HG03432 (cell line): ENCODE measurements around the gene PKM.

ENCODE experiments used
- ATAC-seq: cut with Tn5 transposase; IDR thresholded peaks from one replicate; pipeline ENCODE4 v1.9.1; 2021; ENCODE audit warnings: mild to moderate bottlenecking, moderate library complexity; ENCODE audit not compliant: unreplicated experiment

PKM gene

DNA sequence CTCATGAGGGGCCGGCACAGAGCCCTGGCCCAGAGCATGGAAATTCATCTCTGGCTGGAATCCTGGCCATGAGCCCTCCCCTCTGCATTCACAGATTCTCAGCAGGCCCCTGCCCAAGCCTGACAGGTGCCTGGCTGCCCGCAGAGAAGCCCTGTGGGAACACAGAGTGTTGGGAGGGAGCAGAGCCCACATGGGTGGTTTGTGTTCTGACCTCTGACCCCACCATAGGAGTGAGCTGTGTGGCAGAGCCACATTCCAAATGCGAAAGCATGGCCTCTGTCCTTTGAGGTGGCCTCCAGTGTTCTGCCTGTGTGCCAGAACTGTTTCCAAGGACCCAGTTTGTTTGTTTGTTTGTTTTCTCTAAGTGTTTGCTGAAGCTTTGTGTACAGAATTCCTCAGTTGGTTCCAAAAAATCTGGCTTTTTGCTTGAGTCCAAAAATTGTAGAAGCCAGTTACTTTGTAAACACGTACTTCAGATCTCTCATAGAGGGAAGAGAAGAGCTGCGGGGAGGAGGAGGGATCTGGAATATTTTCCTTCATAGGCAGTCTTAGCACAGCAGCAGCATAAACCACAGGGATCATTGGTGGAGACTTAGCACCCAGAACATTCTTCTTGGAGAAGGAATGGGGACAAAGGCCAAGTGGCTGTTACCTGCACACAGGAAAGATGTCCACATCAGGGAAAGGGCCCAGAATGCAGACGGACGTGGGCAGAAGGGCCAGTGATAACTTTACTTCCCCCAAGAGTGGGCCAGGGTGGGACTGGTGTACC is 69.4 kb downstream of the PKM start:
- ATAC-seq, result no peak

DNA sequence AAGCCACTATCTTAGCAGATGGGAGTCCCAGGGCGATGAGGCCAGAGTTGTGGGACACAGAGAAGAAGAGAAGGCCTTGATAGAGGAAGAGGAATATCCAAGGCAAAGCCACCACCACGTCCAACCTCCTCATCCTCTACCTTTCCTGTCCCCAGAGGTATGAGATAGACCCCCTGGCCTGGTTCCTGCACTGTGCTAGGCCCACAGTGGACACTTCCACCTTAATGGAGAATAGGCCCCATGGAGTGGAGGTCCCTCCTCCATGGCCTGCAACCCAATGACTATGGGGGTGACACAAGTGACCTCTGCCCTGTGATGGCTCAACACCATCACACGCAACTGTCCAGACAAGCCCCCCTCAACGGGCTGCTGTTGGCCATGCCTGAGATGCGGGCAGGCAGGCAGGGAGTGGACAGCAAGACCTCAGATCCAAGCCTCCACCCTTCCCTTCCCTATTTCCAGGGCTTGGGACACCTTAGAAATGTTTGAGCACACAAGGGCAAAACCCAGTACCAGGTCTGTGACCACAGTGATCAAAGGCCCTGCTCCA is 70.2 kb downstream of the PKM start:
- no peak for ATAC-seq

DNA sequence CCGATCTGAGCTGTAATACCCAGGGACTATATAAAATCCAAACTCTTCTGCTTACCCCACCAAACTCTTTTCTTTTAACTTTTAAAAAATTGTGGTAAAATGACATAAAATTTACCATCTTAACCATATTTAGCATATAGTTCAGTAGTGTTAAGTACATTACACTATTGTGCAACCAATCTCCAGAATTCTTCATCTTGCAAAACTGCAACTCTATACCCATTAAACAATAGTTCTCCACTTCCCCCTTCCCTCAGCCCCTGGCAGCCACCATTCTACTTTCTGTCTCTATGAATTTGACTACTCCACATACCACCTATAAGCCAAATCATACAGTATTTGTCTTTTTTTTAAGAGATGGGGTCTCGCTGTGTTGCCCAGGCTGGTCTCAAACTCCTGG is 74.1 kb downstream of the PKM start:
- no peak for ATAC-seq

DNA sequence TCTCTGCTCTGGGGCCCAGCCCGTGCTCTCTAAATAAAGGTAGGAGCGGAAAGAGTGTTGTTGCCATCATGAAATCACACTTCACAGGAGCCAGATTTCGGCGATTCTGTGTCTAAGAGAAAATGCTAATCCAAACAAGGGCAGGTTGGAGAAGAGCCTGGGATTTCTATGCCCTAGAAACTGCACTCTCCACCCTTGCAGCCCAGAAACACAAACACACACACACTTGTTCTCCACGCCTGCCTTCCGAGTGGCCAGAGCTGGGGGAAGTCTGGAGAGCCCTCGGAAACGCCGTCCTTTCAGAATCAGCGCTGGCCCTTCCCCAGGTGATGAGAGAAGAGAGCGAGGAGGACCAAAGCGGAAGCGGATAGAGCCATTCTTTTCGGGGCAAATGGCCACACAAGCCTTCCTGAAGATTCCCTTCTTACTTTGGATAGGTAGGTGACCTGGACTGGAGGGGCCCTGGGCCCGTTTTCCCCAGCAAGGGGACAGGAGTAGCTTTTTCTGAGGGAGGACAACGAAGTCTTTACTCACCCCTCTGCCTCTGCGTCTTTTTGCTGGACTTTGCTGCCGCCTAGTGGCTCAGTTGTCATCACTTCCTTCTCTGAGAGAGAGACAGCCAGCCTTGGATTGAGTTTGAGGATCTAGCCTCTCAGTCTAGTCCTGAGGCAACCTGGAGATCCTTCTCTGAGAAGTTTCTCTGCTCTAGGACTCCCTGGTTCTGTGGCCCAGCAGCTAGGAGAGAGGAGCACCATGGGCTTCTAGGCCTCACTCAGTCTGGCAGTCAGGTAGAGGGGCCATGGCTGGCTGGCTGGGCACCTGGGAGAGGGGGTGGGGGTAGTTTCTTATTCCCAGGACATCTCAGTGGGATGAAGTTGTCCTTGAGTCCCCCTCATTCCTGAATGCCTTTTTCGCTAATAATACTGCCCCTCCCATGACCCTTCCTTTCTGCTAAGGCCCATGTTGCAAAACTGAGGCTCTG is 75.1 kb downstream of the PKM start:
- ATAC-seq, result peak; percentile 72

DNA sequence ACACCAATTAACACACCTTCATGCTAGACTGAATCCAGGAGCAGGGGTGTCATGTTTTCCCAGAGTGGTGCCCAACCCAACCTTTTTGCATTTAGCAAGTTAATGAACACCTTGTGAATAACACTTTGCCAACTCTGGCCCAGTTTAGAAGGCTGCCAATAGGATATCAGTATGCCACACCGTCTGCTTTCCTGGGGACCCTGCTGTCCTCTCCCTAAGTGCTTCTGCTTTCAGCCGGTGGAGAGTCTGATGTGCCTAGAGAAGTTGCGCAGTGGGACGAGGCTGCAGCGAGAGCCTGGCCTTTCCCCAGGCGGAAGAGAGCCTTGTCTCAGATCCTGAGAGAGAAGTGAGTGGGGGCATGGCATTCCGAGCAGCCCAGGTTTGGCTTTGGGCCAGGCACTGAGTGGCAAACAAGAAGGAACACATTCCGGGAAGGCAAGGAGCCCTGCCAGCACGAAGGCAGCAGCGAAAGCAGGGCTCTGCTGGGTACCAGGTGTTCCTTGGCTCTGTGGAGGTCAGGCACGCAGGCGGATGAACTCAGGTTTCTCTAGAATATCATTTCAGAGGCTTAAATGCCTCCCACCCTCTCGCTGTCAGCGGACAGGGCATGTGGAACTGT is 75.9 kb downstream of the PKM start:
- ATAC-seq, result no peak

DNA sequence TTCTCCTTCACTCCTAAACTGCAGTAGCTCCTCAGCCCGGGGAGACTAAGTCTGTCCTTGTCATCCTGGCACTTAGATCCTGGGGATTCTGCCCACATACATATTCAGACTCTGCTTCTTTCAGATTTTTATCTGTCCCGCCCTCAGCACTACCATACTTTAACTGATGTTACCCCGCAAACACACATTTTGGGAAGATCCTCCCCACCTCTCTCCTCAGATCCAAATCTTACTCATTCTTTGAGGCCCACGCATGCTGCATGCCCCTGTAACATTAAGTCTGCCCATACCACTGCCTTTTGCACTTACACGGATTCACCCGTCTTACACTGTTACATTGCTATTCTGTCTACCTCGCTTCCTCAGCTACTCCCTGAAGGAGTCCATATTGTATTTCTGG is 76.7 kb downstream of the PKM start:
- no peak for ATAC-seq

DNA sequence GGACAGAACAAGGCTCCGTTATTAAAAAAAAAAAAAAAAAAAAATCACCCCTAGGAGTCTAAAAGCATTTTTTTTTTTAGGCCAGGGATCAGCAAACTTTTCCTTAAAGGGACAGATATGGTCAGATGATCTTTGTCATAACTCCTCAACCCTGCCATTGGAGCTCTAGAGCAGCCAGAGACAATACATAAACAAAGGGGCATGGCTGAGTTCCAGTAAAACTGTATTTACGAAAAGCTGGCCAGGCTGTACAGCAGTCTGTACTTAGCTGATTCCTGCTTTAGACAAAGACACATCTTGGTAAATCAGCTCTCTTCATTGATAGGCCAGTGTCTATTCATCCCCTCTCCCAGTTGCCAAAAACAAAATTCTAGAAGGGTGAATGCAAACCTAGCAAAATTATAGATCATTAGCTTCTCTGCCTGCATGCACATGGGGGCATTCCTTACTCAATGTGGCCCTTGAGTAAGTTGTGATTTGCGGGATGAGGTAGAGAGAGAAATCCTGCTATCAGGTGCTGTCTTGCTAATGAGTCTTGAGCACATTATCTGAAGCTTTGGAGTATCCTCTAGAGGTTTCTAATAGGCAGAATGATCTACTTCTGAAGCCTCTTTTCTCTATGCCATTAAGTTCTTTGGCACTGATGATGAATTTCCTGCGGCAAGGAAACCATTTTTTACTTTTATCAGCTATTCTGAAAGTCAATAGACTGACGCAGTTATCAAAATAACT is 77.6 kb downstream of the PKM start:
- ATAC-seq, result no peak
